HL-60 (cell line): ENCODE measurements around the gene DLX4.

ENCODE experiments used
- DNase-seq, 2 experiments: peaks; one replicate each; pipeline ENCODE4 v3.0.0-alpha.2; 2010 to 2020; ENCODE audit warnings: low read depth in 1 of 2, low spot score in 1 of 2
- H3K27ac ChIP-seq: fragments of 250-450 bp; sonication (Bioruptor Pico); replicated peaks from 2 replicates; pipeline ENCODE4 v1.5.1; 2020; ENCODE audit warnings: mild to moderate bottlenecking, moderate library complexity
- H3K27me3 ChIP-seq: fragments of 250-450 bp; sonication (Bioruptor Pico); 2 replicates; pipeline ENCODE4 v1.5.1; 2021; ENCODE audit warnings: mild to moderate bottlenecking, moderate library complexity; ENCODE audit not compliant: insufficient read depth, poor library complexity, severe bottlenecking
- H3K4me3 ChIP-seq: replicated peaks from 2 replicates; pipeline ENCODE4 v1.5.1; 2011; ENCODE audit warnings: mild to moderate bottlenecking, control low read depth, low read length; ENCODE audit not compliant: insufficient read depth
- CTCF ChIP-seq: IDR thresholded peaks from one replicate; pipeline ENCODE4 v1.5.1; 2011; ENCODE audit warnings: low read length, control low read depth, inconsistent platforms; ENCODE audit not compliant: insufficient read depth
- GABPA ChIP-seq: IDR thresholded peaks from 2 replicates; pipeline ENCODE4 v1.6.1; 2012; ENCODE audit warnings: low read depth
- POLR2AphosphoS5 ChIP-seq: IDR thresholded peaks from 2 replicates; pipeline ENCODE4 v1.6.1; 2012; ENCODE audit warnings: low read depth
- REST ChIP-seq: IDR thresholded peaks from 2 replicates; pipeline ENCODE4 v1.6.1; 2012; ENCODE audit warnings: low read depth; ENCODE audit not compliant: insufficient replicate concordance
- SPI1 ChIP-seq: IDR thresholded peaks from 2 replicates; pipeline ENCODE4 v1.6.1; 2012; ENCODE audit warnings: low read depth, mild to moderate bottlenecking, borderline replicate concordance

DLX4 gene

GRCh38 chr17:49972486-49973270, 3.7 kb downstream of the DLX4 start:
- H3K27ac ChIP-seq = no peak overlapping the region
- DNase-seq = no peak
- H3K4me3 ChIP-seq = no peak overlapping the region
- peaks cover 65% of the 10 kb centered on the region for H3K27me3 ChIP-seq
- TF ChIP-seq CTCF (no peak), REST (no peak), GABPA (no peak), POLR2AphosphoS5 (no peak)

- TF ChIP-seq REST (no peak), CTCF (no peak), SPI1 (no peak), GABPA (no peak), POLR2AphosphoS5 (no peak)
- DNase-seq = no peak
- Histone ChIP-seq H3K27me3 (peaks cover 65% of the 10 kb centered on the region), H3K27ac (no peak overlapping the region), H3K4me3 (no peak overlapping the region)
Measured at GRCh38 chr17:49973271-49973615, 4.3 kb downstream of the DLX4 start.

- Histone ChIP-seq H3K27ac (no peak overlapping the region), H3K4me3 (no peak overlapping the region), H3K27me3 (peaks cover 51% of the 10 kb centered on the region)
- no peak for DNase-seq
- TF ChIP-seq GABPA = no peak
- TF ChIP-seq POLR2AphosphoS5 = no peak
- no peak for TF ChIP-seq SPI1
- TF ChIP-seq CTCF = no peak
- TF ChIP-seq REST = no peak
Measured at GRCh38 chr17:49975531-49975930, 6.5 kb downstream of the DLX4 start.
